Measurements from ENCODE around the gene CACFD1.

Gene CACFD1

GRCh38 chr9:133483611-133484010 lies 23.8 kb downstream of the CACFD1 start:
- DNase-seq (ENCODE audit: low read depth, low spot score), result no peak

GRCh38 chr9:133484671-133485437 lies 25.1 kb downstream of the CACFD1 start:
- no peak for DNase-seq (ENCODE audit: low read depth, low spot score)

GRCh38 chr9:133485531-133486260 lies 25.9 kb downstream of the CACFD1 start:
- no peak for DNase-seq (ENCODE audit: low read depth, low spot score)

- DNase-seq (ENCODE audit: low read depth, low spot score), result no peak
Measured at GRCh38 chr9:133487331-133487725, 27.6 kb downstream of the CACFD1 start.

GRCh38 chr9:133488686-133489252 lies 29.0 kb downstream of the CACFD1 start:
- no peak for DNase-seq (ENCODE audit: low read depth, low spot score)

- DNase-seq (ENCODE audit: low read depth, low spot score), result no peak
Measured at GRCh38 chr9:133489253-133490190, 29.7 kb downstream of the CACFD1 start.

GRCh38 chr9:133490201-133490681 lies 30.5 kb downstream of the CACFD1 start:
- DNase-seq (ENCODE audit: low read depth, low spot score), result no peak

GRCh38 chr9:133490865-133491655 lies 31.3 kb downstream of the CACFD1 start:
- no peak for DNase-seq (ENCODE audit: low read depth, low spot score)

- DNase-seq (ENCODE audit: low read depth, low spot score), result no peak
Measured at GRCh38 chr9:133491656-133491925, 31.8 kb downstream of the CACFD1 start.

GRCh38 chr9:133492061-133493021 lies 32.6 kb downstream of the CACFD1 start:
- DNase-seq (ENCODE audit: low read depth, low spot score), result no peak

GRCh38 chr9:133493428-133493827 lies 33.6 kb downstream of the CACFD1 start:
- DNase-seq (ENCODE audit: low read depth, low spot score), result no peak

- DNase-seq (ENCODE audit: low read depth, low spot score), result no peak
Measured at GRCh38 chr9:133493845-133494540, 34.2 kb downstream of the CACFD1 start.

- no peak for DNase-seq (ENCODE audit: low read depth, low spot score)
Measured at GRCh38 chr9:133494636-133495326, 35.0 kb downstream of the CACFD1 start.

- no peak for DNase-seq (ENCODE audit: low read depth, low spot score)
Measured at GRCh38 chr9:133495327-133496293, 35.8 kb downstream of the CACFD1 start.

- no peak for DNase-seq (ENCODE audit: low read depth, low spot score)
Measured at GRCh38 chr9:133496861-133497842, 37.4 kb downstream of the CACFD1 start.
